ENCODE data around the gene PSMB5. TPM values are rescaled to one million over a fixed set of nuclear protein-coding genes. Genes with fewer than 3 reads are reported as not detected.

PSMB5 gene
- total RNA-seq, 4 donors from 2014 or later = 8.6 to 85.1 (median 42.5) TPM

DNA sequence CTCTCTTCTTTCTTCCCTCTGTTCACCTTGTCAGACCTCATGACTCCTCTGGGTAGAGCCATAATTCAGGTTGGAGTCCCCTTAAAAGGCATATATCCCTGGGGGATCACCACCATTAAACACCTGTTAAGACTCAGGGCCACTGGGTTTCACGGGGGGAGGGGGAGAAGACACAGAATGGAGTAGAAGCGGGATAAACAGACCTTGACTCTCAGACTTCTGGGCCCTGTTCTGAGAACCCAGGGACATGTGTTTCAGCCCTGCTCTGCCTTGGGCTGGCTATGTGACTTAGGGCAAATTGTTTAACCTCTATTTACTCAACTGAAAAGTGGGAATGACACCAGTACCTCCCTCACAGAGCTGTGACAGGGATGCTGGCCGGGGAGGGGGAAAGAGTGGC, 18.0 kb upstream of the PSMB5 start:
- intact Hi-C loops (cut with DNase I; ENCODE audit: low total_unique reads) = no loop called here
- H3K27ac ChIP-seq = no peak overlapping the region

DNA sequence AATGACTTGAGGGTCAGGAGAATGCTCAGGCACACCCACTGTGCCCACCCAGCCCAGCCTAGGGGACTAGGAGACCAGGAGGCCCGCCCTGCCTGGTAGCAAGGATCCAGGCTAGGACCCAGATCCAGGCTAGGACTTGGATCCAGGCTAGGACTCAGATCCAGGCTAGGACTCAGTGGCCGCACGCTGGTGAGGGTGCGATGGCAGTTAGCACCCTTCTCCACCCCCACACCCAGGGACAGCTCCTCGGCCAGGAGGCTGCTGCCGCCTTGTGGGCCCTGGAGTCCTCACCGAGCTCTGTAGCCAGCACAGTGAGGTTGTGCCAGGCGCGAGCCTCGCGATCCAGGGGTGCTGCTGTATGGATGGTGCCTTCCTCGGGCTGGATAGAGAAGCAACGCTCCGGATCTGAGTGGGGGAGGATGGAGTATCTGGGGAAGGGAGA, 17.5 kb upstream of the PSMB5 start:
- Histone ChIP-seq H3K27ac (no peak overlapping the region), H3K9me3 (no peaks in the 10 kb centered on the region), H3K4me3 (no peak overlapping the region), H3K4me1 (peaks cover 10 to 17% (median 12%) of the 10 kb centered on the region in 4 donors), H3K27me3 (no peaks in the 10 kb centered on the region), H3K36me3 (no peaks in the 10 kb centered on the region)
- 79% methylated on average over 10 of the region's 14 CpGs; no CpG with 5 or more reads in 1 of the 2 donors for WGBS, 2 donors (ENCODE audit: low coverage in 1 of 2)
- intact Hi-C loops (cut with DNase I; ENCODE audit: low total_unique reads) (no loop called here), in situ Hi-C loops (cut with MboI; ENCODE audit: low pct_ligation_motif_present in 1 of 4, low pct_unique_long_range_greater_than_20kb in 1 of 4, low sequenced_read_pairs in 3 of 4) (loop anchor here in 3 of 4 donors (5.0 kb wide), 2 partner anchors 60 to 65 kb away; no protein-coding TSS in a partner anchor)
- no peak for DNase-seq
- TF ChIP-seq, protein P1, sequence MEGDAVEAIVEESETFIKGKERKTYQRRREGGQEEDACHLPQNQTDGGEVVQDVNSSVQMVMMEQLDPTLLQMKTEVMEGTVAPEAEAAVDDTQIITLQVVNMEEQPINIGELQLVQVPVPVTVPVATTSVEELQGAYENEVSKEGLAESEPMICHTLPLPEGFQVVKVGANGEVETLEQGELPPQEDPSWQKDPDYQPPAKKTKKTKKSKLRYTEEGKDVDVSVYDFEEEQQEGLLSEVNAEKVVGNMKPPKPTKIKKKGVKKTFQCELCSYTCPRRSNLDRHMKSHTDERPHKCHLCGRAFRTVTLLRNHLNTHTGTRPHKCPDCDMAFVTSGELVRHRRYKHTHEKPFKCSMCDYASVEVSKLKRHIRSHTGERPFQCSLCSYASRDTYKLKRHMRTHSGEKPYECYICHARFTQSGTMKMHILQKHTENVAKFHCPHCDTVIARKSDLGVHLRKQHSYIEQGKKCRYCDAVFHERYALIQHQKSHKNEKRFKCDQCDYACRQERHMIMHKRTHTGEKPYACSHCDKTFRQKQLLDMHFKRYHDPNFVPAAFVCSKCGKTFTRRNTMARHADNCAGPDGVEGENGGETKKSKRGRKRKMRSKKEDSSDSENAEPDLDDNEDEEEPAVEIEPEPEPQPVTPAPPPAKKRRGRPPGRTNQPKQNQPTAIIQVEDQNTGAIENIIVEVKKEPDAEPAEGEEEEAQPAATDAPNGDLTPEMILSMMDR (IDR thresholded peaks at IDR 0.05) = no peak
- TF ChIP-seq POLR2A (IDR thresholded peaks at IDR 0.05) (no peak), POLR2AphosphoS5 (IDR thresholded peaks at IDR 0.05) (no peak), EP300 (IDR thresholded peaks at IDR 0.05; ENCODE audit: low read depth) (no peak)

More for the DNA sequence above, 18.0 kb upstream of the PSMB5 start:
- in situ Hi-C loops (cut with MboI; ENCODE audit: low pct_ligation_motif_present in 1 of 4, low pct_unique_long_range_greater_than_20kb in 1 of 4, low sequenced_read_pairs in 3 of 4) = loop anchor here in 3 of 4 donors (5.0 kb wide), 2 partner anchors 60 to 65 kb away; no protein-coding TSS in a partner anchor
- TF ChIP-seq POLR2A (IDR thresholded peaks at IDR 0.05) (no peak), EP300 (IDR thresholded peaks at IDR 0.05; ENCODE audit: low read depth) (no peak), POLR2AphosphoS5 (IDR thresholded peaks at IDR 0.05) (no peak)
- WGBS, 2 donors (ENCODE audit: low coverage in 1 of 2) = 82% methylated on average over 3 of the region's 3 CpGs; no CpG with 5 or more reads in 1 of the 2 donors
- no peak overlapping the region for H3K4me3 ChIP-seq
- peaks cover 10 to 19% (median 13%) of the 10 kb centered on the region in 4 donors for H3K4me1 ChIP-seq
- H3K9me3 ChIP-seq = no peaks in the 10 kb centered on the region
- no peaks in the 10 kb centered on the region for H3K27me3 ChIP-seq
- H3K36me3 ChIP-seq = no peaks in the 10 kb centered on the region
- DNase-seq = no peak

DNA sequence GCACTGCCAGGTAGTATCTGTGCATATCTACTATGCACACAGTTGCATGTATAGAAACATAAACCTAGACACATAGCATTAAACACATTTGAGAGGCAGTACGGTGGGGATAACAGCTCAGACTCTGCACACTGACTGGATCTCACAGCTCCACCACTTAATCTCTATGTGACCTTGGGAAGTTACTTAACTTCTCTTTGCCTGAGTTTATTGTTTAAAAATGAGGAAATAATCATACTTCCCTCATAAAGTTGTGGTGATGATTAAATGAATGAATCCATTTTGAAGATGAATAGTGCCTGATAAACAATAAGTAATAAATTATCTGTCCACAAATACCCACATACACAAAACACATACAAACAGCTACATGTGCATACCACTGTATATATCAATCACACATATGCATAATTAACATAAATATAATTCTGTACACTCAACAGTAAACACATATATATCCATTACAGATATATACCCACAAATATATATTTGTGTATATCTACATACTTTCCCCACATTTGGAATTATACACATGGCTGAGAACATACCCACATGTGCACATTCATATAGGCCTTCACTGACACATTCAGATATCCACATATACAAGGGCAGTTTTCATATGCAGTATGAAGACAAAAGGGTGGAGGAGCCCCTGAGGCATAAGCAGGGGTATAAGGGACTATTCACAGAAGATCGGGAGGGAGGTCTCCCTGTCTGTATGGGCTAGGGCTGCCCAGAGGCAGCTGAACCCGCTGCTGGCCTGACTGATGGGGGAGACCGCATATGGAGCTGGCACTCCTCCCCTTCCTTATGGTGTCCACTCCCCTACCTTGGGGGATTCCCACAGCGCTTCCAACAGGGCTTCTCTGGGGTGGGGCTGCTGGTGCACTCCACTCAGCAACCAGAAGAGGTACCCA, 16.7 kb upstream of the PSMB5 start:
- Histone ChIP-seq H3K4me1 (peaks cover 2 to 9% (median 4%) of the 10 kb centered on the region in 4 donors), H3K27me3 (no peaks in the 10 kb centered on the region), H3K4me3 (no peak overlapping the region), H3K36me3 (no peaks in the 10 kb centered on the region), H3K27ac (no peak overlapping the region), H3K9me3 (no peaks in the 10 kb centered on the region)
- in situ Hi-C loops (cut with MboI; ENCODE audit: low pct_ligation_motif_present in 1 of 4, low pct_unique_long_range_greater_than_20kb in 1 of 4, low sequenced_read_pairs in 3 of 4) (loop anchor here in 3 of 4 donors (5.0 kb wide), 2 partner anchors 59 to 64 kb away; no protein-coding TSS in a partner anchor), intact Hi-C loops (cut with DNase I; ENCODE audit: low total_unique reads) (no loop called here)
- TF ChIP-seq EP300 (IDR thresholded peaks at IDR 0.05; ENCODE audit: low read depth) (no peak), POLR2A (IDR thresholded peaks at IDR 0.05) (no peak), POLR2AphosphoS5 (IDR thresholded peaks at IDR 0.05) (no peak)
- TF ChIP-seq, protein P1 (IDR thresholded peaks at IDR 0.05) = no peak
- 50 to 86% methylated on average over 1 to 5 of the region's 5 CpGs for WGBS, 2 donors (ENCODE audit: low coverage in 1 of 2)
- DNase-seq = no peak

DNA sequence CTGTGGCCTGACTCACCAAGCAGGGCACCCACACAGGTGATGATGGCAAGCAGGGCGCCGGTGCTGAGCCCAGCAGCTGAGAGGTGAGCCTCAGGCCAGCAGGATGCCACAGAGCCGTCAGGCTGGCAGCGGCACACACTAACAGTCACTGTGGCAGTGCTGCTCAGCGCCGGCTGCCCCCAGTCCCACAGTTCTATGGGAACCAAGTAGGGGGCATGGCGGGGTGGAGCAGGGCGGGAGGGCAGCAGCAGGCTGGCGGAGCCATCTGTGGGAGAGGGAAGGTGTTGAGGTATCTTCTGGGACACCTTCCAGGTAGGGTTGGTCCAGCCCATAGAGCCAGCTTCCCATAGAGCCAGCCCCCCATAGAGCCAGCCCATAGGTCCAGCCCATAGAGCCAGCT, 14.3 kb upstream of the PSMB5 start:
- Histone ChIP-seq H3K27me3 (no peaks in the 10 kb centered on the region), H3K4me3 (no peak overlapping the region), H3K36me3 (no peaks in the 10 kb centered on the region), H3K9me3 (no peaks in the 10 kb centered on the region), H3K4me1 (no peaks in the 10 kb centered on the region), H3K27ac (no peak overlapping the region)
- WGBS, 2 donors (ENCODE audit: low coverage in 1 of 2) = 93% methylated on average over 8 of the region's 9 CpGs; no CpG with 5 or more reads in 1 of the 2 donors
- intact Hi-C loops (cut with DNase I; ENCODE audit: low total_unique reads) (no loop called here), in situ Hi-C loops (cut with MboI; ENCODE audit: low pct_ligation_motif_present in 1 of 4, low pct_unique_long_range_greater_than_20kb in 1 of 4, low sequenced_read_pairs in 3 of 4) (no loop called here)
- no peak for DNase-seq
- TF ChIP-seq POLR2A (IDR thresholded peaks at IDR 0.05) (no peak), POLR2AphosphoS5 (IDR thresholded peaks at IDR 0.05) (no peak), EP300 (IDR thresholded peaks at IDR 0.05; ENCODE audit: low read depth) (no peak)
- TF ChIP-seq, protein P1 (IDR thresholded peaks at IDR 0.05) = no peak
